Fibroblast of peridontal ligament (primary cell): ENCODE measurements around the gene GBF1.

Experiments
- DNase-seq: peaks from one replicate; pipeline ENCODE4 v3.0.0-alpha.2; 2010; ENCODE audit errors: extremely low read depth

The GBF1 gene

GRCh38 chr10:102342958-102343357 is 97.6 kb downstream of the GBF1 start:
- DNase-seq = peak; percentile 65

- no peak for DNase-seq
These were observed 98.7 kb downstream of the GBF1 start for GRCh38 chr10:102344067-102344466.

- peak; percentile 46 for DNase-seq
These were observed 102.0 kb downstream of the GBF1 start for GRCh38 chr10:102347236-102347828.

GRCh38 chr10:102352066-102352715 is 106.9 kb downstream of the GBF1 start:
- DNase-seq = peak; percentile 72

GRCh38 chr10:102354451-102354850 is 109.1 kb downstream of the GBF1 start:
- DNase-seq = no peak

GRCh38 chr10:102358712-102359382 is 113.5 kb downstream of the GBF1 start:
- peak; percentile 31 for DNase-seq

GRCh38 chr10:102367441-102367840 is 122.1 kb downstream of the GBF1 start:
- DNase-seq = no peak

GRCh38 chr10:102368077-102368476 is 122.7 kb downstream of the GBF1 start:
- no peak for DNase-seq

GRCh38 chr10:102371295-102371694 is 126.0 kb downstream of the GBF1 start:
- no peak for DNase-seq

- DNase-seq = no peak
These were observed 129.9 kb downstream of the GBF1 start for GRCh38 chr10:102375250-102375649.

- DNase-seq = no peak
These were observed 130.5 kb downstream of the GBF1 start for GRCh38 chr10:102375867-102376266.

- DNase-seq = no peak
These were observed 131.6 kb downstream of the GBF1 start for GRCh38 chr10:102376901-102377300.

GRCh38 chr10:102379383-102379782 is 134.1 kb downstream of the GBF1 start:
- no peak for DNase-seq

GRCh38 chr10:102381983-102382382 is 136.7 kb downstream of the GBF1 start:
- DNase-seq = no peak

GRCh38 chr10:102382871-102383270 is 137.5 kb downstream of the GBF1 start:
- DNase-seq = no peak

- DNase-seq = peak; percentile 16
These were observed 138.7 kb downstream of the GBF1 start for GRCh38 chr10:102384053-102384452.

- DNase-seq = peak; percentile 69
These were observed 139.5 kb downstream of the GBF1 start for GRCh38 chr10:102384606-102385429.

- no peak for DNase-seq
These were observed 144.6 kb downstream of the GBF1 start for GRCh38 chr10:102389894-102390293.

- DNase-seq = no peak
These were observed 147.0 kb downstream of the GBF1 start for GRCh38 chr10:102392306-102392705.

- DNase-seq = no peak
These were observed 148.2 kb downstream of the GBF1 start for GRCh38 chr10:102393411-102394078.

GRCh38 chr10:102394079-102394800 is 148.9 kb downstream of the GBF1 start:
- peak; percentile 92 for DNase-seq
